Measurements from ENCODE around the gene CDK6. TPM values are rescaled to one million over a fixed set of nuclear protein-coding genes. Genes with fewer than 3 reads are reported as not detected.
A peak's percentile ranks its signal among the peaks of the same experiment; 100 is the strongest.

The CDK6 gene
- total RNA-seq, 4 donors from 2014 or later = 1.2 to 6.9 (median 2.6) TPM

DNA sequence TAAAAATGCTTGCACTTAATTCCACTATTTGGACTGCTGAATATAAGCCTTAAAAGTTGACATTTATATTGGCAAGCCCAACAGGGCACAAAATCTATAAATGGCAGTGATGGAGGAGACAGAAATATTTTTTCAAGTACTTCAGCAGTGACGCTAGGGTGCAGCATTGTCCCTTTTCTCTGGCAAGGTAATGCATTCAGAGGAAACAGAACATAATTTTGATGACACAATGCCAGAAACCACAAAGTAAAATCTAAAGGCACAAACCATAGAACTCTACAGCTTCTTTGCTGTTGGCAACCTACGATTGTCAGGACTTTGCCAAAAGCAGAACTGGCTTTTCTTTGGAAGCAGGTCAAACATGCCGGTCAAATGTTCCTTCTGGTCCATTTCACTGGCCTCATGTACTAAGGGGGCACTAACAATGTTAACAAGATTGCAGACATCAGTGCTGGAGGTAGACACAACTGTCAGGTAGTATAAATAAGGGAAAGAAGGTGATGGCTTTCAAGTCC is 215.3 kb downstream of the CDK6 start:
- Histone ChIP-seq H3K9me3 (no peaks in the 10 kb centered on the region), H3K36me3 (no peaks in the 10 kb centered on the region), H3K27ac (peak overlapping the region in 1 of 4 donors; percentile 29), H3K4me1 (peaks cover 0 to 3% of the 10 kb centered on the region in 2 donors), H3K4me3 (no peak overlapping the region), H3K27me3 (no peaks in the 10 kb centered on the region)
- TF ChIP-seq, protein P1, sequence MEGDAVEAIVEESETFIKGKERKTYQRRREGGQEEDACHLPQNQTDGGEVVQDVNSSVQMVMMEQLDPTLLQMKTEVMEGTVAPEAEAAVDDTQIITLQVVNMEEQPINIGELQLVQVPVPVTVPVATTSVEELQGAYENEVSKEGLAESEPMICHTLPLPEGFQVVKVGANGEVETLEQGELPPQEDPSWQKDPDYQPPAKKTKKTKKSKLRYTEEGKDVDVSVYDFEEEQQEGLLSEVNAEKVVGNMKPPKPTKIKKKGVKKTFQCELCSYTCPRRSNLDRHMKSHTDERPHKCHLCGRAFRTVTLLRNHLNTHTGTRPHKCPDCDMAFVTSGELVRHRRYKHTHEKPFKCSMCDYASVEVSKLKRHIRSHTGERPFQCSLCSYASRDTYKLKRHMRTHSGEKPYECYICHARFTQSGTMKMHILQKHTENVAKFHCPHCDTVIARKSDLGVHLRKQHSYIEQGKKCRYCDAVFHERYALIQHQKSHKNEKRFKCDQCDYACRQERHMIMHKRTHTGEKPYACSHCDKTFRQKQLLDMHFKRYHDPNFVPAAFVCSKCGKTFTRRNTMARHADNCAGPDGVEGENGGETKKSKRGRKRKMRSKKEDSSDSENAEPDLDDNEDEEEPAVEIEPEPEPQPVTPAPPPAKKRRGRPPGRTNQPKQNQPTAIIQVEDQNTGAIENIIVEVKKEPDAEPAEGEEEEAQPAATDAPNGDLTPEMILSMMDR (IDR thresholded peaks at IDR 0.05 in 4 of 5, conservative IDR thresholded peaks at IDR 0.05 in 1 of 5) = peak; percentile 45 to 72 (median 57)
- no peak for TF ChIP-seq POLR2A (IDR thresholded peaks at IDR 0.05)
- DNase-seq (peak in 1 of 2 donors; percentile 28), ATAC-seq (peak; percentile 45 to 66)
- in situ Hi-C loops (cut with MboI; ENCODE audit: low sequenced_read_pairs in 4 of 4) (loop anchor here in 3 of 4 donors (10.0 to 25.0 kb wide), 4 partner anchors 214 to 441 kb away; partner anchors contain the start of gene CDK6 (in 2 of the 3)), intact Hi-C loops (cut with DNase I; ENCODE audit: low total_unique reads) (loop anchor here (1.0 to 5.0 kb wide), 2 partner anchors 211 to 434 kb away; no protein-coding TSS in a partner anchor)

DNA sequence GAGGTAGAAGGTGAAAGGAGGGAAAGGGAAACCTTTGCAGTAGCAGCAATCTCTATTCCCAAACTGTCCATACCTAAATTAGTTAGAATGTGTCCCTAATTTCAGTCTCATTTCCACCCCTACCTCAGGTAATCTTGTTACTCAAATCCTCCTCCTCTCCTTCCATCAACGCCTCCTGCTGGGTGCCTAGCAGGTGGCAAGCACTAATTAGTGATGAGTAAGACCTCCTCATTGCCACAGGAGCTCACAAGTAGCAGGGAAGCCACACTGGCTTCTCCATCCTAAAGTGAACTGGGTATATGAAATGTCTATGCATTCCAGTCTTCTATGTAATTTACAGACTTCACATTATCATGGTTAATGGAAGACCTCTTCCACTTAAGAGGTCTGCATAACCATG is 220.5 kb downstream of the CDK6 start:
- TF ChIP-seq POLR2A (IDR thresholded peaks at IDR 0.05) = no peak
- TF ChIP-seq, protein P1 (IDR thresholded peaks at IDR 0.05 in 4 of 5, conservative IDR thresholded peaks at IDR 0.05 in 1 of 5) = no peak
- peaks cover 0 to 2% of the 10 kb centered on the region in 2 donors for H3K4me1 ChIP-seq
- no peaks in the 10 kb centered on the region for H3K9me3 ChIP-seq
- no peaks in the 10 kb centered on the region for H3K27me3 ChIP-seq
- H3K27ac ChIP-seq = no peak overlapping the region
- ATAC-seq = no peak
- H3K4me3 ChIP-seq = no peak overlapping the region
- intact Hi-C loops (cut with DNase I; ENCODE audit: low total_unique reads) (no loop called here), in situ Hi-C loops (cut with MboI; ENCODE audit: low sequenced_read_pairs in 4 of 4) (loop anchor here in 3 of 4 donors (5.0 to 25.0 kb wide), 3 partner anchors 221 to 446 kb away; partner anchors contain the start of gene CDK6 (in 1 of the 3))
- DNase-seq = no peak
- H3K36me3 ChIP-seq = no peaks in the 10 kb centered on the region

DNA sequence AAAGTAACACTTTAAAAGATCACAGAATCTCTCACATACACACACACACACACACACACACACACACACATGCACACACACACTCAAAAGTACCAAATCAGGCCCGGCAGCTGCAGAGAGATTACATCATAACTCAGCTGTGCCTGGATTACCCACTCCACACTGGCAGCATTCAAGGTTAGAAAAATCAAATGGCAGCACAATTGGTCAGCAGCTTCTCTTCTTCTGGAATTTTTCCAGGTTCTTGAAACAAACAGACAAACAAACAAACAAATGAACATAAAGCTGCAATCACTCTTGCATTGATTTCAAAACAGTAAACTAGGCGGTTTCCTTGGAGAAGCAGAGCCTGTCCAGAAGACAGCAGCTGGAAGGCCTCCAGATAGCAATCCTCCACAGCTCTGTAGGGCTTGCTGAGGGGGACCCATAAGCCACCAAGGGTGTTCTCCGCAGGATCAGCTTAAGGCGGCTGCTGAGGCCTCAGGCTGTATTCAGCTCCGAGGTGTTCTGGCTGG is 221.7 kb downstream of the CDK6 start:
- Histone ChIP-seq H3K4me1 (no peaks in the 10 kb centered on the region), H3K9me3 (no peaks in the 10 kb centered on the region), H3K36me3 (no peaks in the 10 kb centered on the region), H3K27me3 (no peaks in the 10 kb centered on the region), H3K27ac (no peak overlapping the region), H3K4me3 (no peak overlapping the region)
- in situ Hi-C loops (cut with MboI; ENCODE audit: low sequenced_read_pairs in 4 of 4) (loop anchor here in 3 of 4 donors (5.0 to 25.0 kb wide), 3 partner anchors 223 to 448 kb away; partner anchors contain the start of gene CDK6 (in 1 of the 3)), intact Hi-C loops (cut with DNase I; ENCODE audit: low total_unique reads) (no loop called here)
- ATAC-seq (no peak), DNase-seq (no peak)
- TF ChIP-seq, protein P1 (IDR thresholded peaks at IDR 0.05 in 4 of 5, conservative IDR thresholded peaks at IDR 0.05 in 1 of 5) = no peak
- TF ChIP-seq POLR2A (IDR thresholded peaks at IDR 0.05) = no peak

DNA sequence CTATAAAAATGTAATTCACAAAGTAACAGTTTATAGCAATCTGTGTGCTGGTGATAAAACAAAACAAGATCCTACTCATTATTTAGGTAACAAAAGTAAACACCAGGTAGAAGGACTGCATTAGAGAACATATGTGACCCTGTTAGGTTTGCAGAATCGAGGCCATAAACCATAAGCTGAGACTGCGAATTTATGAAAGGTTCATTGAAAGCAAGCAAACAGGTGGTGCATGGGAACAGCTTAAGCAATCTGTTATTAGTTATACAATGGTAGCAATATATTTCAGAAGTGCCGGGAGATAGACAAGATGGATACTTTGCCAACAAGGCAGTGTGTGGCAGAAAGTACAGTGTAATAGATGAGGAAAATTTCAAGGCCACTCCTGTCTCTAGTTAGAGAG is 222.7 kb downstream of the CDK6 start:
- no peaks in the 10 kb centered on the region for H3K27me3 ChIP-seq
- no peak for DNase-seq
- TF ChIP-seq POLR2A (IDR thresholded peaks at IDR 0.05) = no peak
- TF ChIP-seq, protein P1 (IDR thresholded peaks at IDR 0.05 in 4 of 5, conservative IDR thresholded peaks at IDR 0.05 in 1 of 5) = no peak
- no peak overlapping the region for H3K4me3 ChIP-seq
- no peaks in the 10 kb centered on the region for H3K9me3 ChIP-seq
- ATAC-seq = no peak
- H3K27ac ChIP-seq = no peak overlapping the region
- intact Hi-C loops (cut with DNase I; ENCODE audit: low total_unique reads) = no loop called here
- H3K4me1 ChIP-seq = no peaks in the 10 kb centered on the region
- in situ Hi-C loops (cut with MboI; ENCODE audit: low sequenced_read_pairs in 4 of 4) = loop anchor here in 1 of 4 donors (25.0 kb wide), 2 partner anchors 224 to 449 kb away; partner anchors contain the start of gene CDK6
- no peaks in the 10 kb centered on the region for H3K36me3 ChIP-seq
